HG03439 (cell line): ENCODE data around the gene APOBEC3G.

Source experiments
- ATAC-seq: cut with Tn5 transposase; IDR thresholded peaks from one replicate; pipeline ENCODE4 v1.9.1; 2021; ENCODE audit warnings: mild to moderate bottlenecking, moderate library complexity; ENCODE audit not compliant: unreplicated experiment

Gene APOBEC3G

DNA sequence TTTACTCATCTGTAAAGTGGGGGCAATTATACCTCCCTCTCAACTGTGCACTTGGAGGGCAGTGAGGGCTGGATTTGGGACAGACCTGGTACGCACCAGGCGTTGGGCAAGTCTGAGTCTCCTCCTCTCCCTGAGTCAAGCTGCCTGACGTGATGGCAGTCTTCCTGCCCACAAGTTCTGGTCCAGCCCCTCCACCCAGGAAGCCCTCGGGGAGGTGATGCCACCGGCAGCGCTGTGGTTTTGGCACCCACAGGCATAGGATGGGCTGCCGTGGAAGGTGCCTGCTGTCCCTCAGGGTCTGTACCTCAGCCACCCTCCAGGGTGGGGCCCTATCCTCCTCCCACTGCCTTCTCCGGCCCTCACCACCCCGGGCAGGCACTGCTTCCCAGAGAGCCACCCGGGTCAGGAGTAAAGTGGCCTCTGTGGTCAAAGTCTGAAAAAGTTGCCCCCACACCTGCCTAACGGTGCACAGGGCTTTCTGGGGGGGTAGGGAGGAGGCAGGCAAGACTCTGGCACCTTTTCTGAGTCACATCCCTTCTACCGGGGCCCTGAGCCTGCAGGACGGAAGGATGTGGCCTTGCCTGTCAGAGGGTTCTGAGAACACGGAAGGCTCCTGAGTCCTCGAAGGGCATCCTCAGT, 13.5 kb downstream of the APOBEC3G start:
- no peak for ATAC-seq

DNA sequence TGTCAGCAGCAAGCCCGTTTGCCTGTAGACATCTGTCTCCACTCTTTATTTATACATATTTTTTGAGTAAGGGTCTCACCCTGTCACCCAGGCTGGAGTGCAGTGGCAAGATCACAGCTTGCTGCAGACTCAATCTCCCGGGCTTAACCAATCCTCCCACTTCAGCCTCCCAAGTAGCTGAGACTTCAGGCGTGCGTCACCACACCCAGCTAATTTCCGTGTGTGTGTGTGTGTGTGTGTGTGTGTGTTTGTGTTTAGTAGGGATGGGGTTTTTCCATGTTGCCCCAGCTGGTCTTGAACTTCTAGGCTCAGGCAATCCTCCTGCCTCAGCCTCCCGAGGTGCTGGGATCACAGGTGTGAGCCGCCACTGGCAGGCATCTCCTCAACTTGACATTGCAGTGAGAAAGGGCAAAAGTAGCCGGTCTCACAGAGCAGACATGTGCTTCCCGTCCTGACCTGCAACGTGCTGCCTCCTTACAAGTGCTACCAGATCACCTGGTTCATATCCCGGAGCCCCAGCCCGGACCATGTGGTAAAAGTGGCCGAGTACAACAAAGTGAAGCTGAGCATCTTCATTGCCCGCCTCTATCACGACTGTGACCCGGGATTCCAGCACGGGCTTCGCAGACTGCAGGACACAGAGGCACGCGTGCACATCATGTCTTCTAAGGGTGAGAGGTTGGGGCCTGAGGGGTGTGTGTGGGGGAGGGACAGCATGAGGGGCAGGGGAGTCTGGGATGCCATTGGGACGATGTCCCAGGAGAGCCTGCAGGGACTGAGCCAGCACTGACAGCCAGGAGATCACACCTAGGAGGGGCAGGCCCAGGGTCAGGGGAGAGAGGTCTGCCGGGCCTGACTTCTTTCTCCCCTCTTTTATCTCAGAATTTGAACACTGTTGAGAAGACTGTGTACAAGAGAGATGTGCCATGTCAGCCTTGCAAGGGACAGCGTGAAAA, 14.3 kb downstream of the APOBEC3G start:
- ATAC-seq: no peak

DNA sequence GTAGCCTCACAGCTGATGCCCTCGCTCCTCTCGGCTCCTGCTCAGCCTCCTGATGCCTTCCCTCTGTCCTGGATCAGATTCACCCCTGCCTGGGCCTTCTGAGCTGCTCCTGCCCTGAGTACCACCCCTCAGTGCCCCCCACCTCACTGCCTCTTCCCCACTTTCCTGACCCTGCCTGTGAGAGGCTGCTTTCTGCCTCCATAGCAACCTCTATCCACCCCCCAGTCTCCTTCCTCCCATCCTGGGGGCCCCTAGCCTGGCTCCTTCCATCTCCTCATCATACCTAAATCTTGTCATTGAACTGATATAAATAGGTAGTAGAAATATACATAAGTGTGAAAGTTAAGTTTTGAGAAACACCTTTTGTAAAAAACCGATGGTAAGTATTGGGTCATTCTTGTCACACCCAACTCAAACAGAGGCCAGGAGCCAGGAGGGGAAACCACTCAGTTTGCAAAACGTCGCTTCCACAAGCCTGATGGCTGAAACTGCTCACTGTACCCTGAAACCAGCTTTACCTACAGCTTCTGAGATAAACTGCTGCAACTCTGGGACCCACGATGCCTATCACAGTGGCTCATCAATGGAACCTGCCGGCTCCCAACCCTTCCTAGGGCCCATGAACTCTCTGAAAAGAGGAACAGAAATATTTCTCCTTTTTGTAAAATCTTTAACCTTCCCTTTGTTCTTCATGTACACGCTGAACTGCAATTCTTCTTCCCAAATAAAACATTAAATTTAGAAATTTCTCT, 15.2 kb downstream of the APOBEC3G start:
- ATAC-seq: no peak

DNA sequence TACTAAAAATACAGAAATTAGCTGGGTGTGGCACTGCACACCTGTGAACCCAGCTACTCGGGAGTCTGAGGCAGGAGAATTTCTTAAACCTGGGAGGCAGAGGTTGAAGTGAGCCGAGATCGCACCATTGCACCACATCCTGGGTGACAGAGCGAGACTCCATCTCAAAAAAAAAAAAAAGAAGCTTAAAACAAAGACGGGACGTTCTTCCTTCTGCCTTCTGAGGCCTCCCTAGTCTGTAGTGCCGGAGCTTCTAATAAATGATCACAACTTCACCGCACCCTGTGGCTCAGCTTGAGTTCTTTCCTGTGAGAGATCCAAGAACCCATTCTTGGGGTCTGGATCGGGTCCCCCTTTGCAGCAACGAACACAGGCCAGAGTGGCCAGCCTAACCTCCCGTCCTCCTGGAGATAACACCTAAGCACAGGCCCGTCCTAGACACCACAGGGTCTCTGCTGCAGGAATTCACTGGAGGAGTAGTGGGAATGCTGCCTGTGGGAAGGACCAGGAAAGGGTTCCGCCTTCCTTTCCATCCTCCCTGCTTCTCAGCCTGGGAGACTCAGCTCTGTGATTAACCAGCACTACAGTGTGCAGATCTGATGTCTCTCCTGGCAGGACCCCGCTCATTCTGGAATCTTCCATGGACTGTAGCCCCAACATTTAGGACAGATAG, 17.8 kb downstream of the APOBEC3G start:
- ATAC-seq: no peak

DNA sequence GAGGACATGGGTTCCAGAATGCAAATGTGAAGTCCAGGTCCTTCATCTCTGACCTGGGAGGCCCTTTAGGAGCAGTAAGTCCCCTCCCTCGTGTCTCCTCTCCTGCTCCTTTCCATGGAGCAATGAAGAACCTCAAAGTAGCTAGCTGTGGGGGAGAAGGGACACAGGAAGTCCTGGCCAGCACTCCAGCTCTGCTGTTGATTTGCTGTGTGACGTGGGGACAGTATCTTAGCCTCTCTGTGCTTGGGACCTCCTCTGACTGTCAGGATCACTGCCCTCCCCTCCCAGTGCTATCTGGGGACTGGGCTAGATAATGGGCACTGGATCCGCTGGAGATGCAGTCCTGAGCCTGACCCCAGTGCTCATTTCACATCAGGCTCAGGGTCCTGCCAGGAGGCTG, 18.9 kb downstream of the APOBEC3G start:
- ATAC-seq: no peak

DNA sequence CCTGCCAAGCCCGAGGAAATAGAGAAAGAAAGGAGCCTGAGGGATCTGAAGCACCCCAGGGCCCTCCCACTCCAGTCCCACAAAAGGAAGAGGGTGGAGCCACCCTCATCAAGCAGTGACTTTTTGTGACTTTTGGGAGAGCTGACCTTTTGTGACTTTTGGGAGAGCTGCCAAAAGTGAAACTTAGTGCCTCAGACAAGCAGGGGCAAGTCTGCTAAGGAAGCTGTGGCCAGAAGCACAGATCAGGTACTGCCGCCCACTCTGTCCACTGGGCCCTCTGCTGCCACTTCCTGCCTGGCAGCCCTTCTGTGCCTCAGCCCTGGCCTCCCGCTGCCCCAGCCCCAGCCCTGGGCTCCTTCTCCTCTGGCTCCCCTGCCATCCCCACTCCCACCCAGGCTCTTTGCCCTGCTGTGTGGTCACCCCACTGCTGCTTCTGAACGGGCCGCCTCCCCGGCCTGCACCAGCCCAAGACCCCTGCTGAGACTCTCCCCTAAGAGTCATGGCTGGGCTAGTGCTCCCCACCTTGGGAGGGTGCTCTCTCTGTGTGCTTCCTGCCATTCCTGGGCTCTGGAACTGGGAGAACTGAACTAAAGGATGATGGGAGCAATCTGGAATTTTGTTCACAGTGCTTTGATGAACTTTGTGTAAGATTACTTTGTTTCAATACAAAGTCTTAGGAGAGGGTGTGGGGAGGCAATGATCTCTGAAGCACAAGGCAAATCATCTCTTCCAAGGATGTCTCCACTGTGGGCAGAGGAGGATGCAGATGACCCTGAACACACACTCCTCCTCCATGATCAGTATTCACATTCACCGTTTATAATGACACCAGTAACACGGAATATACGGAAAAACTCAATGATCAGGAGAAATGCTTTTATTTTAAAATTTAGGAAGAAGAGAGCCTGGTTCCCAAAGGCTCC, 20.3 kb downstream of the APOBEC3G start, which contains the start of gene APOBEC3H:
TSS of gene APOBEC3H (plus strand) at position 147 of the 923 bp plus-strand sequence. CDS start 3,035 bp downstream, outside the sequence.
- ATAC-seq: no peak

DNA sequence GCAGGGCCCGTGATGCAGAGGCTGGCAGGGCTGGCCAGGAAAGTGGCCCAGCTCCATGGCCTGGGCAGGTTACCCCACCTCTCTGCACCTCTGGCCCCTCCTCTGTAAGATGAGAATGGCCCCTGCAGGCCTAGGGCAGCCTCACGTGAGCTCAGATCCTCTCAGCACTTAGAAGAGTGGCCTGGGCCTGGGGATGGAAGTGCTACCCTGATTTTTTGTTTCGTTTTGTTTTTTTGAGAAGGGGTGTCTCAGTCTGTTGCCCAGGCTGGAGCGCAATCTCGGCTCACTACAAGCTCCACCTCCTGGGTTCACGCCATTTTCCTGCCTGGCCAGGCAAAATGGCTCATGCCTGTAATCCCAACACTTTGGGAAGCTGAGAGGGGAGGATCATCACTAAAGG, 21.0 kb downstream of the APOBEC3G start:
- ATAC-seq: no peak

DNA sequence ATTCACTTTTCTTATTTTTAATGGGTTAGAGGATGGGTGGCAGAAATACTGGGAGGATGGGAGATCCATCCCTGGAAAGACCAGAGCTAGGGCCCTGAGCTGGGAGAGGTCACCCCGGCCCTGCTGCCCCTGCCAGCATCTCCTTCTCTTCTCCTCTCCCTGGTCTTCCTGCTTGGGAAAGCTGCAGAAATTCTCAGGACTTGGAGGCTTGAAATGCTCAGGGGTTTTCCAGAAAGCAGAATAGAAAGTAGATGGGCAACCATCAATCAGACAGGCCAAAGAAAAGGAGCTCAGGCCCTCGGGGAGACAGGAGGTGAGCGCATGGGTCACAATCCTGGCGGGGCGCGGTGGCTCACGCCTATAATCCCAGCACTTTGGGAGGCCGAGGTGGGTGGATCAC, 21.5 kb downstream of the APOBEC3G start:
- no peak for ATAC-seq

DNA sequence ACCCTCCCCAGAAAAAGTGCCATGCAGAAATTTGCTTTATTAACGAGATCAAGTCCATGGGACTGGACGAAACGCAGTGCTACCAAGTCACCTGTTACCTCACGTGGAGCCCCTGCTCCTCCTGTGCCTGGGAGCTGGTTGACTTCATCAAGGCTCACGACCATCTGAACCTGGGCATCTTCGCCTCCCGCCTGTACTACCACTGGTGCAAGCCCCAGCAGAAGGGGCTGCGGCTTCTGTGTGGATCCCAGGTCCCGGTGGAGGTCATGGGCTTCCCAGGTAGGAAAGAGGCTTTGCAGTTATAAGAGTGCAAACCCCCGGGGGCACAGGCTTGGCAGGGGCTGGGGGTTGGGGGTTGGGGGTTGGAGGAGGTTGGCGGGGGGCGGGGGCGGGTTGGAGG, 24.2 kb downstream of the APOBEC3G start:
- no peak for ATAC-seq

DNA sequence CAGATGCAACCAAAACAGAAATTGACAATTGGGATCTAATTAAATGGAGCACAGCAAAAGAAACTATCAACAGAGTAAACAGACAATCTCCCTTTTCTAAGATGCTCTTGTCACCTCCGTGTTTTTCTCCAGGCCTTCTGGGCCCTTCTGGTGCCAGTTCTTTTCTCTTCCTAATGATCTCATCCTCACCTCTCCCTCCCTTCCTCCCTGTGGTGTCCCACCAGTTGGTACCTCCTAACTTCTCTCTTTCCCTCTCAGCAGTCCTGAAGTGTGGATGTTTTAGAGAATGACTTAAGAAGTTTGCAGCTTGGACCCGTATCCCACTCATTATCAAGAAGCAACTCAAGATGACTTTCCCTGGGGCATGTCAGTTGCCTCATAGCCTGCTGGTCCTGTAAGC, 26.4 kb downstream of the APOBEC3G start:
- ATAC-seq: no peak

DNA sequence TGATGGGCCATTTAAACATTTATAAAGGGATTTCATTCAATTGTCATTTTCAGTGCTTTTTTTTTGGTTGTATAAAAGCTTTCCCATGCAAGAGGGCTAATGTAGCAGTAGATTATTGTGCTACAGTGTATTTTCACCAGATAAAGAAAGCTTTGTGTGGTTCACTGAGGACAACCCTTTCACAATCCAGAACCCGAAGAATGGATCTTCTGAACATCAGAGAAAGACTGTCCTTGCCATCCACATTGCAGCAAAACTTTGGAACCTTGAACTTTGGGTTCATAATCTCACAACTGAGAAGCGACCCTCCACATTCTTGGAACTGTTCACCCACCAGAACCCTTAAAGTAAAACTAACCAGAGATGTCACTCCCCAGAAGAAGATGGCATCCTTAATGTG, 29.3 kb downstream of the APOBEC3G start:
- ATAC-seq: no peak

DNA sequence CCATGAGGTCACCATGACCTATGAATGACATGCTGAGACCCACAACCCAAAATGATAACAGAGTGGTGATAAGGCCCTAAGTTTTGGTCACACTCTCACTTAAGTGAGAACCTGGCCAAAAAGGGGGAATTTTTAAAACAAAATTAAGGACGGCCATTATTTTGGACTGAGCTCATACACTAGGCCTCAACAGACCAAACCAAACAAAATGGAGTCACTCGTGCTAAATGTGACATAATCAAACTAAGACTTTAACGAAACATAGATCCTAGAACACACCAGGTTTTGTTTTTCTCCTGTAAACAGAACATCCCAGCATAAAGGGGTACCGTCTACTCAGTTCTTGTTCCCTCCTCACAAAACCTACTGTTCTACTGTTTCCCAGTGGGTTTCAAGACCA, 31.4 kb downstream of the APOBEC3G start:
- ATAC-seq: no peak

DNA sequence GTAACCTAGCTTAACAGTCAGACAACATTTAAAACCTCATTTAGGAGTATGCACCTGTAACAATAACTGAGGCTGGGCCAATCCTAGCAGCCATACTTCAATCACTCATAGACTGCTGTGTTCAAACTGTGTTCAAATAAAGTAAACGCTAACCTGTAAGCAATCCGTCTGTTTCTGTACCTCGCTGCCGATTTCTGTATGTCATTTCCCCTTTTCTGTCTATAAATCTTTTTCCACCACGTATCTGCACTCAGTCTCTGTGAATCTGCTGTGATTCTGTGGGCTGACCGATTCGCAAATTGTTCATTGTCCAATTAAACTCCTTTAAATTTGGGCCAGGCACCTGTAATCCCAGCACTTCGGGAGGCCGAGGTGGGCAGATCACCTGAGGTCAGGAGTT, 32.3 kb downstream of the APOBEC3G start:
- no peak for ATAC-seq

DNA sequence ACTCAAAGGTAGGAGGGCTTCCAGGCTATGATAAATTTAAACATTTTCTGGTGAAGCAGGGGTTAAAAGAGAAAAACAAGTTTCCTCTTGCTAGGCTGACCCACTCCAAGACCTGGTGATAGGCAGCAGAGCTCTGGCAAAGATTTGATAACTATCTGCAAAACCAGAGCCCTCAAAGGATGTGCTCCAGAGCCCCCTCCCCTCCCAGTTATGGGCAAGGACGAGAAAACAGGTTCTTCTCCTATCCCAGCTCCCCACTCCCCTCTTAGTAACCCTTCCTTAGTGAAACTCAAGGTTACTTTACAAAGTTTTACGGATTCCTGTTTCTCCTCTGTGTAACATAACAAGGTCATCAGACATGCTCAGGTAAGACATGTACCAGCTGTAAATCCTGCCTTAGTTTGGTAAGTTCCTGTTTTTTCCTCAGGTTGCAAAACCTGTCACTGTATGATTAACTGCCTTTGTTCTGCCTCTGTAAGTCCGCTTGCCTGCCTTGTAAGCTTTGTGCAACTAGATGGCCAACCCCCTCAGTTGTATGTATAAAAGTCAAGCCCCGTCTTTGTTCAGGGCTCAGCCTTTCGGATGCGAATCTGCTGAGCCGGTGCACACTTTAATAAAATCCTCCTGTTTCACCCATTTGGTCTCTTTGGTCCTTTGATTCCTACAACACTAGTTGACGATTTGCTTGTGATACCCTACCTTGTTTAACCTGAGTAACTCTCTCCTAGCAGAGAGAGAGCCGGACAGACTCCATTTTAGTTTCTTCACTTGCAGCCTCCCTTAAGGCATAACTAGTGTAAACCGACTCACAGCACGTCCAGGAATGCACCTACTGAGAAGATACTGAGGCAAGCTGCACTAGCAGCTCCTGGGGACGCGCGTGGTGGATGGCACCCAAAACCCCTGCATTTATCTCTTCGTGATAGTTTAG, 33.8 kb downstream of the APOBEC3G start:
- no peak for ATAC-seq

DNA sequence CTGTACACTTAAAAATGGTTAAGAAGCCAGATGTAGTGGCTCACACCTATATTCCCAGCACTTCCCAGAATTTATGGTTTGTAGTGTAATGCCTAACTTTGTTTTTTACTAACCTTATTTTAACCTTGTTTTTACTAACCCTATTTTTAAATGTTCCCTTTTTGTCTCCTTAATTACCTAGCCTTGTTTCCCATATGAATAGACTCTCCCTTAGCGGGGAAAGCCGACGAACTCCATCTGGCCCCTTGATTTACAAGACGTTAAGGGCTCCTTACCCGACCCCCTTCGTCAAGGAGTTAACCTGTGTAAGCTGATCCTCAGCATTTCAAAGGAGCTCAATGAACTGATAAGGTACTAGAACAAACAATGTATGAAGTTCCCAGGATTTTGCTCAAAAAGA, 37.0 kb downstream of the APOBEC3G start:
- no peak for ATAC-seq

DNA sequence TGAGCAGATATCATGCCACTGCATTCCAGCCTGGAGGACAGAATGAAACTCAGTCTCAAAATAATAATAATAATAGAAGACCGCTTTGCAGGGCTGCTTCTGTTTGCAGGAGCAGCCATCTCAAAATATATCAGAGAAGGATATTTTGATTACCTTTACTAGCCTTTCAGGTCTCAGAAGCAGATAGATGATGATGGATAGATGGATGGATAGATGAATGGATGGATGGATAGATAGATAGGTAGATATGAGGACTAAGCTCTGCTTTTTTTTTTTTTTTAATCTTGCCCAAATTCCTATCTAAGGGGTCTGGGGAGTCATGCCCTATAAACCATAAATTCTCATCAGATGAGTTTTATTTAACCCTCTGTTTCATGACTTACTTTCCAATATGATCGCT, 38.5 kb downstream of the APOBEC3G start:
- ATAC-seq: no peak

DNA sequence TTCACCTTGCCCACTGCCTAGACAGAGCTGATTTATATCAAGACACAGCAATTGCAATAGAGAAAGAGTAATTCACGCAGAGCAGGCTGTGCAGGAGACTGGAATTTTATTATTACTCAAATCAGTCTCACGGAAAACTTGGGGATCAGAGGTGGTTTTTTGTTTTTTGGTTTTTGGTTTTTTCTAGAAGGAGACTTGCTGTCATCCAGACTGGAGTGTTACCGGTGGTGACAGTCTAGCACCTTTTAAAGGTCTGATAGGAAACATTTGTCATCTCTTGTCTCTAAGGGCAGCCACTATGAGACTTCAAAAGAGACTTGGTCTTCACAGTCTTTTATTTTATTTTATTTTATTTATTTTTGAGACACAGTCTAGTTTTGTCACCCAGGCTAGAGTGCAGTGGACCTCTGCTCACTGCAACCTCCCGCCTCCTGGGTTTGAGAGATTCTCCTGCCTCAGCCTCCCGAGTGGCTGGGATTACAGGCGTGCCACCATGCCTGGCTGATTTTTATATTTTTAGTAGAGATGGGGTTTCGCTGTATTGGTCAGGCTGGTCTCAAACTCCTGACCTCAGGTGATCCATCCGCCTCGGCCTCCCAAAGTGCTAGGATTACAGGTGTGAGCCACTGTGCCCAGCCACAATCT, 39.0 kb downstream of the APOBEC3G start:
- ATAC-seq: no peak

DNA sequence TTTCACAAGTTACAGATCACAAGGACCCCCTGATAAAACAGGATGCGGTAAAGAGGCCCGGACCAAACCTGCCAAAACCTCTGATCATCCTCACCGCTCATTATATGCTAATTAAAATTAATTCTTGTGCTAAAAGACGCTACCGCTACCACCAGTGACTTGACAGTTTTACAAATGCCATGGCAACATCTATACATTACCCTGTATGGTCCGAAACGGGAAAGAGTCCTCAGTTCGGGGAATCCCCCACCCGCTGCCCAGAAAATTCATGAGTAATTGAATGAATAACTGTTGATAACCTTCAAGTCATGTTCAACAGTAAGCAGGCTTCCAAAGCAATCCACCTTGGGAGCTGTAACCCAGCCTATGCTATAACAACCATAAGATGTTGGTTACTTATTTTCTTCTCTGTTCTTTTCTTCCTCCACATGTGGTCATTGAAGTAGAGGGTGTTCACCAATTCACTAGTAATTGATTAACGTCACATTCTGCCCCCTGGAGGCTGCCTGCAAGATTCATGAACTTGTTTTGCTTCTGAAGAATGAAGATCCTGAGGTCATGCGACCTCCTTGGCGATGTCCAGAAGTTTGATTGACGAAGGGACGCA, 40.6 kb downstream of the APOBEC3G start:
- no peak for ATAC-seq
